SJSA1 (cell line): ENCODE measurements around the gene NPW. TPM values are rescaled to one million over a fixed set of nuclear protein-coding genes. Genes with fewer than 3 reads are reported as not detected.
"Not testable (repeated sequence)": the region's sequence is repeated elsewhere in the genome, so short reads cannot be mapped to it uniquely, and the experiment has no call there.

Experiments
- DNase-seq, 2 experiments: peaks; one replicate each; pipeline ENCODE4 v3.0.0-alpha.2; 2015 to 2020; ENCODE audit warnings: low spot score in 2 of 2, low read depth in 1 of 2
- H3K27ac ChIP-seq: fragments of 250-450 bp; sonication (Bioruptor Pico); 2 replicates; pipeline ENCODE4 v1.5.1; 2020; ENCODE audit warnings: mild to moderate bottlenecking, moderate library complexity
- H3K27me3 ChIP-seq: fragments of 250-450 bp; sonication (Bioruptor Pico); replicated peaks from 2 replicates; pipeline ENCODE4 v1.5.1; 2020; ENCODE audit warnings: mild to moderate bottlenecking, moderate library complexity
- H3K36me3 ChIP-seq: fragments of 250-450 bp; sonication (Bioruptor Pico); 2 replicates; pipeline ENCODE4 v1.5.1; 2020; ENCODE audit warnings: mild to moderate bottlenecking
- H3K4me1 ChIP-seq: fragments of 250-450 bp; sonication (Bioruptor Pico); replicated peaks from 2 replicates; pipeline ENCODE4 v1.6.1; 2021; ENCODE audit warnings: mild to moderate bottlenecking
- H3K4me3 ChIP-seq: fragments of 250-450 bp; sonication (Bioruptor Pico); 2 replicates; pipeline ENCODE4 v1.5.1; 2020; ENCODE audit warnings: mild to moderate bottlenecking
- H3K9me3 ChIP-seq: fragments of 250-450 bp; sonication (Bioruptor Pico); replicated peaks from 2 replicates; pipeline ENCODE4 v1.5.1; 2020; ENCODE audit warnings: mild to moderate bottlenecking
- total RNA-seq: library from RNA; depleted of rRNA; stranded (reverse); fragments of >200 nt; shearing (Covaris generic); gene quantifications from 2 replicates; pipeline ENCODE4 v1.2.3, GENCODE V29; 2014

NPW gene
- total RNA-seq, 1 experiment from 2014 or later: not detected

DNA sequence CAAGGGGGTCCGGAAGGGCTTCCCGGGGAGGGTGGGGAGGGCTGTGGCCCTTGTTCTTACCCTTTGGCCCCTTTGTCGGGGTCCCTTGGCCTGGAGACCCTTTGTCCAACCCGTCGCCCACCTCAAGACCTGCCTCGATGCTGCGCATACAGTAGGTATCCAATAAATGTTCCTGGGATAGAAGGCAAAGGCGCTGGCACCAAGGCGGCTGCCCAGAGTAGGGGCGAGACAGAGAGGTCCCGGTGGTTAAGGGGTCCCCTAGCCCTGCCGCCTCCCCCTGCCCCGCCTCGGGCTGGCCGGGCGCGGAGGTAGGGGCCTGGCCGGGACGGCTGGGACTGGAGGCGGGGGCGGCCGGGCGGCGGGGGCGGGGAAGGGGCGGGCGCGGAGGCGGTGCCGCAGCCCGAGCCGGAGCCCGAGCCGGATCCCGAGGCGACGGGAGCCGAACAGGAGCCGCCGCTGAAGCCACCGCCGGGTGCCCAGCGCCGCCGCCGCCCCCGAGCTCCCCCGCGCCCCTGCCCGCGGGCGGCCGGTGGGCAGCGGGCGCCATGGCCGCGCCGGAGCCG, 7.0 kb downstream of the NPW start, which contains the start of gene NHERF2:
NHERF2 (plus strand) TSS at position 442 of the 563 bp plus-strand sequence; CDS start at position 546, 104 bp downstream.
- H3K4me3 ChIP-seq: peak within 1 kb of the TSS; percentile 55

GRCh38 chr16:2027024-2028010, 7.7 kb downstream of the NPW start:
- H3K27ac ChIP-seq: no peak overlapping the region
- peak in 1 of 2 experiments; percentile 20 for DNase-seq
- peak overlapping the region; percentile 55 for H3K4me3 ChIP-seq
- peaks cover 6% of the 10 kb centered on the region for H3K36me3 ChIP-seq
- H3K9me3 ChIP-seq: no peaks in the 10 kb centered on the region
- H3K4me1 ChIP-seq: peaks cover 36% of the 10 kb centered on the region
- H3K27me3 ChIP-seq: no peaks in the 10 kb centered on the region

More for the DNA sequence above, 7.0 kb downstream of the NPW start, which contains the start of gene NHERF2:
- no peak for DNase-seq
- Histone ChIP-seq H3K27me3 (no peaks in the 10 kb centered on the region), H3K4me1 (peaks cover 33% of the 10 kb centered on the region), H3K36me3 (peaks cover 2% of the 10 kb centered on the region; the same call in 1 of the 2 replicates), H3K9me3 (no peaks in the 10 kb centered on the region), H3K27ac (no peak within 1 kb of the TSS)

DNA sequence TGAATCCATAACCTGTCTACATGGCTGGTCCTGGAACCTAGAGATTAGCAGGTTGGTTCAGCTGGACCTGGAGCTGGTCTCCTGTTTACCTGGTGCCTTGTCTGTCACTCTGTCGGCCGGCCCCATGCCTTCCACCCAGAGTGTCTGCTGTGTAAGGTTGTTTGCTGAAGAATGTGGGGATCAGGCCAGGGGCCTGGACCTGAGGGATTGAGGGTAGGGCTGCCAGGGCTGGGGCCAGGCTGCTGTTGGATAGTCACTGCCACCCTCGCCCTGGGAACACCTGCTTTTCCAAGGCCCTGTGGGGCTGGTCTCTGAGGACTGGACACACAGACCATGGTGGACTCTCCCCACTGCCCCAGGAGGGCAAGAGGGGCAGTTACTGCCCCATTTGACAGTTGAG, 8.6 kb downstream of the NPW start:
- H3K27ac ChIP-seq: no peak overlapping the region

GRCh38 chr16:2028620-2029220, 9.1 kb downstream of the NPW start:
- Histone ChIP-seq H3K4me3 (no peak overlapping the region), H3K36me3 (peaks cover 20% of the 10 kb centered on the region), H3K27me3 (no peaks in the 10 kb centered on the region), H3K27ac (no peak overlapping the region), H3K4me1 (peaks cover 36% of the 10 kb centered on the region), H3K9me3 (no peaks in the 10 kb centered on the region)
- no peak for DNase-seq

More for the DNA sequence above, 8.6 kb downstream of the NPW start:
- Histone ChIP-seq H3K4me1 (peaks cover 36% of the 10 kb centered on the region), H3K27me3 (no peaks in the 10 kb centered on the region), H3K9me3 (no peaks in the 10 kb centered on the region), H3K4me3 (no peak overlapping the region), H3K36me3 (peaks cover 14% of the 10 kb centered on the region)
- no peak for DNase-seq

DNA sequence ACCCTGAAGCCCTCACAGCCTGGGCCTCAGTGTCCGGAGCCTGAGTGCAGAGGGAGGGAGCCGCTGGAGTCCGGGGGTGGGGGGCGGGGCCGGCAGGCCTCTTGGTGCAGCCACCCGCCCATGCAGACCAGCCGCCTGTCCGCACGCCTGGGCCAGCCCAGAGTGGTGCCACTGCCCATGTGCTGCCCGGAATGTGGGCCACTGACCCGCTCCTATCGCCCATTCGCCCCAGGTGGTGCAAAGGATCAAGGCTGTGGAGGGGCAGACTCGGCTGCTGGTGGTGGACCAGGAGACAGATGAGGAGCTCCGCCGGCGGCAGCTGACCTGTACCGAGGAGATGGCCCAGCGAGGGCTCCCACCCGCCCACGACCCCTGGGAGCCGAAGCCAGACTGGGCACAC, 9.8 kb downstream of the NPW start:
- no peaks in the 10 kb centered on the region for H3K27me3 ChIP-seq
- peaks cover 37% of the 10 kb centered on the region for H3K4me1 ChIP-seq
- no peak for DNase-seq
- H3K9me3 ChIP-seq: no peaks in the 10 kb centered on the region
- H3K36me3 ChIP-seq: peaks cover 23% of the 10 kb centered on the region
- no peak overlapping the region for H3K4me3 ChIP-seq
- H3K27ac ChIP-seq: no peak overlapping the region

DNA sequence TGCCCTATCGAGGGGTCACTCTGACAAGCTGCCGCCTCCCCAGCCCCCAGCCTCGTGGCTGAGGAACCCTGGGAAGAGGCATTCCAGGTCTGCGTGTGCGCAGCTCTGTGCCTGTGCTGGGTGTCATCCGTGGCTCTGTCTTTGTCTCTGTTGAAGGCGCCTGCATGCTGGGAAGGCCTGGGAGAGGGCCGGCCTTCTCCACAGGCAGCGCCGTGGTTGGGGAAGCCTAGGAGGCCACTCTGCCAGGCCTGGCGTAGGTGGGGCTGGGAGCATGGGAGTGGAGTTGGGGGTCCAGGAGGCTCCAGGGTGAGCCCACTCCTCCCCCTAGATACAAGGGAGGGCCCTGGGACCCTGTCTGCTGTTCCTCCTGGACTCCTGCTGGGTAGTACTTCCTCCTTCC, 10.5 kb downstream of the NPW start:
- no peak overlapping the region for H3K4me3 ChIP-seq
- no peak for DNase-seq
- H3K36me3 ChIP-seq: peaks cover 26% of the 10 kb centered on the region
- H3K27ac ChIP-seq: no peak overlapping the region
- H3K4me1 ChIP-seq: peaks cover 42% of the 10 kb centered on the region
- no peaks in the 10 kb centered on the region for H3K27me3 ChIP-seq
- H3K9me3 ChIP-seq: no peaks in the 10 kb centered on the region

DNA sequence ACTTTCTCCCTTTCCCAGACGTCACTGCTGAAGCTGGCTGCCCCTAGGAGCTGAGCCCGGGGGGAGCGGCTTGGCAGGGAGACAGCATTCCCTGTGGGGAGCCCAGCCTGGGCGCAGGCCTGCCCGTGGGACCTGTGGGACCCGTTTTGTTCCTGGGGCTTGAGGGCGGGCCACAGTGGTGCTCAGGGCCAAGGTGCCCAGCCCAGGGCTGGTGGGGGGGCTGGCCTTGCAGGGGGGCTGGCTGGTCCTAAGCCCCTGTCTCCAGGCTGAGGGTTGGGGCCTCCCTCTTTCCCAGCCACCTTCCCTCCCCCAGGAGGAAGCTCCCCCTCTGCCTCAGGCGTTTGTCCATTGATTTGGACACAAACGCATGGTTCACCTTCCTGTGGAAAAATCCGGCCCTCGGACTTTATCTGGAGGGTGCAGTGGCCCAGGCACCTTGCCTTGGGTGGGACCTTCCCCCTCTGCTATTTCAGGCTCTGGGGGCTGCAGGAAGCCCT, 11.5 kb downstream of the NPW start:
- Histone ChIP-seq H3K27ac (no peak overlapping the region), H3K36me3 (peaks cover 34% of the 10 kb centered on the region), H3K9me3 (no peaks in the 10 kb centered on the region), H3K4me3 (no peak overlapping the region), H3K4me1 (peaks cover 52% of the 10 kb centered on the region), H3K27me3 (no peaks in the 10 kb centered on the region)
- DNase-seq: no peak

DNA sequence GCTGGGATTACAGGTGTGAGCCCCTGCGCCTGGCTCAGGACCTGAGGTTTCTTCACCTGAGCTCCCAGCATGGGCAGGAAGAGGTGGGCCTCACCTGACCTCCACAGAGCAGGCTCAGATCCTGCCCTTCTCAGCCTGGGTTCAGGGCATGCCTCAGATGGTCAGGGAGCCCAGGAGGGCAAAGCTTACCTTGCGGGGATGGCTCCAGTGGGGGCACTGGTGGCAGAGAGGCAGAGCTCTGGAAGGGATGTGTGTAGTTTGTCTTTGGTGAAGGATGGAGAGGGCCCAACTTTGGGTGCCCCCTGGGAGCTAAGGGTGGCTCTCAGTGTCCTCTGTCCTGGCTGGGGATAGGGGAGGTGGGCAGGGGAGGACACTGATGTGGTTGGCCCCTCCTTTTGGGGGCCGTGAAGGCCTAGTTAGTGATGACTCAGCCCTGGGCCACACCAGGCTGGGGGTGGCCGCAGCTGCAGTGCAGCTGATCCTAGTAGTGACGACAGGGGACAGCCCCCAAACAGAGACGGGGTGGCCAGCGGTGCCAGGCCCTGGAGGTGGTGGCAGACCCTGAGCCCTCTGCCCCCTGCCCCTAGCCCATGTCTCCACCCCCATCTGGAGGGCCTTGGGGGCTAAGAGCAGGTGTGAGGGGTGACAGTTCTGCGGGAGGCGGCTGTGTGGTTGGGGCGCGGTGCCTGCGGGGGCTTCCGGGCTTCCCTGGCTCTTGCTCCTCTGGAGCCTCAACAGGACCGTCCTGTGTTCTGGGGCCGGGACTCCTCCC, 12.9 kb downstream of the NPW start:
- peak in 1 of 2 experiments; percentile 29 for DNase-seq
- peak overlapping the region; percentile 85 for H3K27ac ChIP-seq
- no peaks in the 10 kb centered on the region for H3K9me3 ChIP-seq
- no peaks in the 10 kb centered on the region for H3K27me3 ChIP-seq
- H3K4me3 ChIP-seq: peak overlapping the region; percentile 50
- H3K4me1 ChIP-seq: peaks cover 55% of the 10 kb centered on the region
- H3K36me3 ChIP-seq: peaks cover 47% of the 10 kb centered on the region

GRCh38 chr16:2033057-2033908, 13.7 kb downstream of the NPW start:
- Histone ChIP-seq H3K4me3 (peak overlapping the region; percentile 50), H3K36me3 (peaks cover 54% of the 10 kb centered on the region), H3K27ac (peak overlapping the region; percentile 85), H3K4me1 (peaks cover 57% of the 10 kb centered on the region), H3K9me3 (no peaks in the 10 kb centered on the region), H3K27me3 (no peaks in the 10 kb centered on the region)
- peak; percentile 78 to 79 for DNase-seq

GRCh38 chr16:2033909-2034695, 14.5 kb downstream of the NPW start:
- H3K27me3 ChIP-seq, DNase-seq, H3K9me3 ChIP-seq: not testable (repeated sequence)
- H3K4me1 ChIP-seq: peaks cover 65% of the 10 kb centered on the region
- peaks cover 62% of the 10 kb centered on the region for H3K36me3 ChIP-seq
- peak overlapping the region; percentile 85 for H3K27ac ChIP-seq
- H3K4me3 ChIP-seq: peak overlapping the region; percentile 50

GRCh38 chr16:2034696-2035430, 15.3 kb downstream of the NPW start:
- Histone ChIP-seq H3K27me3 (no peaks in the 10 kb centered on the region), H3K4me1 (peaks cover 73% of the 10 kb centered on the region), H3K27ac (peak overlapping the region; percentile 74), H3K4me3 (peak overlapping the region; percentile 28), H3K36me3 (peaks cover 64% of the 10 kb centered on the region), H3K9me3 (no peaks in the 10 kb centered on the region)
- DNase-seq: no peak
